ENCODE results near the gene EPHB2.
A peak's percentile ranks its signal among the peaks of the same experiment; 100 is the strongest.

EPHB2 gene

GRCh38 chr1:22808676-22809483 lies 98.2 kb downstream of the EPHB2 start:
- in situ Hi-C loops (cut with MboI; ENCODE audit: low pct_unique_long_range_greater_than_20kb, low sequenced_read_pairs) = no loop called here
- no peak for DNase-seq

- in situ Hi-C loops (cut with MboI; ENCODE audit: low pct_unique_long_range_greater_than_20kb, low sequenced_read_pairs) = no loop called here
Observed at GRCh38 chr1:22809783-22810182, 99.1 kb downstream of the EPHB2 start.

GRCh38 chr1:22810378-22810777 lies 99.7 kb downstream of the EPHB2 start:
- in situ Hi-C loops (cut with MboI; ENCODE audit: low pct_unique_long_range_greater_than_20kb, low sequenced_read_pairs) = no loop called here
- DNase-seq = no peak

More at GRCh38 chr1:22809783-22810182, 99.1 kb downstream of the EPHB2 start:
- no peak for DNase-seq

- in situ Hi-C loops (cut with MboI; ENCODE audit: low pct_unique_long_range_greater_than_20kb, low sequenced_read_pairs) = no loop called here
- no peak for DNase-seq
Observed at GRCh38 chr1:22812092-22812880, 101.6 kb downstream of the EPHB2 start.

- in situ Hi-C loops (cut with MboI; ENCODE audit: low pct_unique_long_range_greater_than_20kb, low sequenced_read_pairs) = no loop called here
- no peak for DNase-seq
Observed at GRCh38 chr1:22812993-22813790, 102.6 kb downstream of the EPHB2 start.

- in situ Hi-C loops (cut with MboI; ENCODE audit: low pct_unique_long_range_greater_than_20kb, low sequenced_read_pairs) = no loop called here
- no peak for DNase-seq
Observed at GRCh38 chr1:22814176-22815042, 103.8 kb downstream of the EPHB2 start.

DNA sequence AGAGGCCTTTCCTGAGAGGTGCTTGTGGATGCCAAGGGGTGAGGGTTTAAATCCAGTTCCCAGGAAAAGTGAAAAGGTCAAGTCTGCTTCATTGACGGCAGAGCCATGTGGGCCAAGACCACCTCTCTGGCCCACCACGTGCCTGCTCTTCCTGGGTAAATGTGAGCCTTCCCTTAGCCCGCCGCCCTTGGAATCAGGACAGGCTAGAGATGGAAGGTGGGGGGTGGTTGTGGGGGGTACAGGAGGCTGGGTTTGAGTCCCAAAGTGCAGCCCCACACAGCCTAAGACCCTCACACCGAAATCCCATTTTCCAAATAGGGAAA lies 104.4 kb downstream of the EPHB2 start:
- DNase-seq = no peak
- in situ Hi-C loops (cut with MboI; ENCODE audit: low pct_unique_long_range_greater_than_20kb, low sequenced_read_pairs) = no loop called here

DNA sequence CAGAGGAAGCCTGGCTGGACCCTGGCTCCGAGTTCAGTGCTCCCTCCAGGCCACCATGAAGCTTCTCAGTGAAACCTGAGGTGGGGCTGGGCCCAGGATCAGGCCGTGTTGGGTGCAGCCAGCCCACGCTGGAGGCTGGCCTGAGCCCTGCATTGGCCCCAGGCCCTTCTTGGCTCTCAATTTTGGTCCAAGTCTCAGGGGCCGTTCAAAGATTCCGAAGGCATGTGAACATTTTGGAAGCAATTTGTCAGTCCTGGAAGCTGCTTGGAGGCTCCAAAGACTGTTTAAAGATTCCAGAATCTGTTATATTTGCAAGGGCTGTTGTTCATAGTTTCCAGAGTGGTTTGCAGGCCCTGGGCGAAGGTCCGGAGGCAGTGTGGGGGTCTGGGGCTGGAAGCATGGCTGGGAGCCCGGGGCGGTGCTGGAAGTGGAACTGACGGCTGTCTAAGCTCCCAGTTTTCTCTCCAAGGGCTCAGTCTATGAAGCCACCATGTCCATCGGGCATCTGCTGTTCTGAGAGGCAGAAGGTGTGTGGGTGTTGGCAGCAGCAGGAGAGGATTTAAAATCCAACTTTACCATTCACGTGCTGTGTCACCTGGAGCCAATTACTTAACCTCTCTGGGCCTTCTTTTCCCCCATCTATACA lies 104.9 kb downstream of the EPHB2 start:
- in situ Hi-C loops (cut with MboI; ENCODE audit: low pct_unique_long_range_greater_than_20kb, low sequenced_read_pairs) = no loop called here
- DNase-seq = no peak

DNA sequence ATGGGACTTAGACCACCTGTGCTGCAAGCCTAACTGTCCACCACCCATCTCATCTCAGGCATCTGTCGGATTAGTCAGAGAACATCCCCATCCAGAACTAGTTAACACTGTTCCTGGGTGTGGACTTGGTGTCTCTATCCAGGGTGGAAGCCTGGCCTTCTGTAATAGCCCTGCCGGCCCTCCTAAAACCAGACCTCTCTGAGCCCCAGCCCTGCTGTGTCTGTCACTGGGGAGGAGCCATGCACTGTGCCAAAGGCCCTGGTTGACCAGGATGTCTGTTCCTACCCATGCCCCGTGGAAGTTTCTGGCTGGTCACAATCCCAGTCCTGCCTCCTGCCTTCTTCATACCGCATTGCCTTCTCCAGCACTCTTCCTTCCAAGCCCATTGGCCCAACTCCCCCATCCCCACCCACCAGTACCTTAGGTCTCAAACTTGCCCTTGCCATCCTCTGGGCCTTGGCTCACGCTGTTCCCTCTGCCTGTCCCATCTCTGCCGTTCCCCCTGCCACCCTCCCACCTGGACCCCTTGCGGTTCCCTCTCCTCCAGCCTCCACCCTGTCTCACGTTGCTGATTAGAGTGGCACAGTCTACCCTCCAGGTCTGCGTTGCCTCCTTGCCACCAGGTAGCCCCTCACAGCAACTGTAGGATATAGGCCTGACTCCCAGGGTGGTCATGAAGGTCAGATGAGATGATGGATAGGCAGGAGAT lies 105.6 kb downstream of the EPHB2 start:
- in situ Hi-C loops (cut with MboI; ENCODE audit: low pct_unique_long_range_greater_than_20kb, low sequenced_read_pairs) = no loop called here

DNA sequence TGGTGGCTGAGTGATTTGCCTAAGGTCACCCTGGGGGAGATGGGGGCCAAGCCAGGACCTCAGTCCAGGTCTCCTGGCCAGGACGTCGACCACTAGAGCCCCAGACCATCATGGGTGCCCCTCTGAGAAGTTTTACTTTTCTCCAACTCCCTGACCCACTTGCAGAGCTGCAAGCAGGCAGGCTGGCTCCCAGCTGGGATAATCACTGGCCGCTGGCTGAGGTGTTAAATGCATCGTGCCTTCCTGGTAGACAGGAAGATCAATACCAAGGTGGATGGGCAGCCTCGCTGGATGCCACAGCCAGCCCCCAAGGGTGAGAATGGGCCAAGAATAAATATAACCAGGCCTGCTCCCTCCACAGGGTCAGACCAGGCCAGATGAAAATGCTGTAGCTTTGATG lies 106.2 kb downstream of the EPHB2 start:
- in situ Hi-C loops (cut with MboI; ENCODE audit: low pct_unique_long_range_greater_than_20kb, low sequenced_read_pairs) = no loop called here
- no peak for DNase-seq

More for the DNA sequence above, 105.6 kb downstream of the EPHB2 start:
- no peak for DNase-seq

DNA sequence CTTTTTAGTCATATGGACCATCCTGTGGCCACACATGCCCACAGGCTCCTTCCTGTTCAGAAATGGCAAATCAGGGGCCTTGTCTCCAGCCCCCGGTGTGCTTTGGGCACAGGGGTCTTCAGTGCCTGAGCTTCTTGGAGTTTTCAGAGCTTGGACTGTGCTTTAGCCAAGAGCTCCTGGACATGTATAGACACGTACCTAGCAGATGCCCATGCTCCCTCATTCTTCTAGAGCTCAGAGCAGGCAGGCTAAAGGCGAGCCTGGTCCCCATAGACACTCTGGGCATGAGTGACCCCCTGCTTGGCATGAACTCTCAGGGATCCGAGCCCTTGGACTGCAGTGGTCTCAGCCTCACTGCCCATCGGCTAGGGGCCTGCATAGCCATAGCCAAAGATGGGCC lies 106.8 kb downstream of the EPHB2 start:
- no peak for DNase-seq
- in situ Hi-C loops (cut with MboI; ENCODE audit: low pct_unique_long_range_greater_than_20kb, low sequenced_read_pairs) = no loop called here

GRCh38 chr1:22818061-22818770 lies 107.6 kb downstream of the EPHB2 start:
- DNase-seq = no peak
- in situ Hi-C loops (cut with MboI; ENCODE audit: low pct_unique_long_range_greater_than_20kb, low sequenced_read_pairs) = no loop called here

DNA sequence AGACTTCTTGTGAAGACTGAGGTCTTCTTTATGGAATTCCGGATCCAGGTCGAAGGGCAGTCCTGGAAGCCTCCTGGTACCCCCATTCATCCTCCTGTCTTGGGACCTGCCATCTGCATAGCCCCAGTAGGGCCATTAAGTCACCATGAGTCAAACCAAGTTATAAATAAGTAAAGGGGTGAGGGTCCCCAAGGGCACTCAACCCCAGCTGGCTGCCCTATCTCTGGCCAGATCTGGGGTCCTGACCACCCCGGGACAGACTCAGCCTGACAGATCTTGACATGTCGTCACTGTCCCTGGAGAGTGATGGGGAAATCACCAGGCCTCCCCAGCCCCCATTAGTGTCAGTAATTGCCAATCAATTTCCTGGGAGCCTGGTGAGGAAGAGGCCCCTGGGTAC lies 108.7 kb downstream of the EPHB2 start:
- DNase-seq = no peak
- in situ Hi-C loops (cut with MboI; ENCODE audit: low pct_unique_long_range_greater_than_20kb, low sequenced_read_pairs) = no loop called here

- in situ Hi-C loops (cut with MboI; ENCODE audit: low pct_unique_long_range_greater_than_20kb, low sequenced_read_pairs) = no loop called here
Observed at GRCh38 chr1:22821027-22821426, 110.4 kb downstream of the EPHB2 start.

GRCh38 chr1:22822371-22822770 lies 111.7 kb downstream of the EPHB2 start:
- in situ Hi-C loops (cut with MboI; ENCODE audit: low pct_unique_long_range_greater_than_20kb, low sequenced_read_pairs) = no loop called here
- DNase-seq = no peak

More at GRCh38 chr1:22821027-22821426, 110.4 kb downstream of the EPHB2 start:
- DNase-seq = peak; percentile 5

DNA sequence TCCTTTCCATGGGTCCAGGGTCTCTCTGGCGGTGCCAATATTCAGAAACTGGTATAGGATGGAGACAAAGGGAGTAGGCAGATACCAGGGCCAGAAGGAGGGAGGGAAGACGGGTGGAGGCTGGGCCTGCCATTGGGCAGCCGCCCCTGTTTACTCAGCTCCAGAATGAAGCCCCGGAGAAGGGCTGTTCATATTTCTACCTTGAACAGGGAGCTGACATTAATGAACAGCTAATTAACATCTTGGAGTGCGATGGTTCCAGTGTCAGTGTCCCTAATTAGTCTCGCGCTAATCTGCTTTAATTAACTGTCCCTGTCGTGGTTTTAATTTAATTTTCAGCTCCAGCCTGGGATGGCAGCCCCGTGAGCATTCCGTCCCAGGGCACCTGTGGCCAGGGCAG lies 113.8 kb downstream of the EPHB2 start:
- DNase-seq = no peak
- in situ Hi-C loops (cut with MboI; ENCODE audit: low pct_unique_long_range_greater_than_20kb, low sequenced_read_pairs) = no loop called here

DNA sequence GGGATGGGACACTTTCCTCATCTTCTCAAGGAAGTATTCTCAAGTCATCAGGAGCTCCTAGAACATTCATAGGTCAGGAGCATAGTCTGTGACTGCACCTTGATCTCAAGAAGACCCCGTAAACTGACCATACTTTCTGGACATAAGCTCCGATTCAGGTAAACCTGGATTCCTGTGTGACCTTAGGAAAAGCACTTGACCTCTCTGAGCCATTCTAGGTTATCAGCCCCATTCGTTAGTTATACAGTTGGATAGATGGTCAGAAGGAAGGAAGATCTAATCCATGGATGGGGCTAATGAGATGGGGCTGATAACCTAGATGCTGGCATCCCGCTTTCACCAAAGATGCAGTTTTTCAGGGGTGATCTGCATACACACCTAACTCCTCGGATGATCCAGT lies 114.3 kb downstream of the EPHB2 start:
- in situ Hi-C loops (cut with MboI; ENCODE audit: low pct_unique_long_range_greater_than_20kb, low sequenced_read_pairs) = no loop called here
- no peak for DNase-seq
